Measurements from ENCODE around the gene GRID1. TPM values are rescaled to one million over a fixed set of nuclear protein-coding genes. Genes with fewer than 3 reads are reported as not detected.

GRID1 gene
- total RNA-seq, 1 experiment from 2014 or later: not detected

- ChIA-PET CTCF (no interaction called here), POLR2A (ENCODE audit: unreplicated experiment) (no interaction called here)
- intact Hi-C loops (cut with micrococcal nuclease): no loop called here
- Histone ChIP-seq H4K20me1 (ENCODE audit: low read length) (no peaks in the 10 kb centered on the region), H3K9me2 (replicated peaks; ENCODE audit: low read length) (no peaks in the 10 kb centered on the region), H3K4me3 (ENCODE audit: low read length) (no peak overlapping the region), H3K27me3 (ENCODE audit: low read length) (no peaks in the 10 kb centered on the region), H2AFZ (ENCODE audit: low read length) (no peak overlapping the region), H3K36me3 (ENCODE audit: low read depth, low read length) (no peaks in the 10 kb centered on the region), H3K79me2 (ENCODE audit: low read length) (no peaks in the 10 kb centered on the region), H3K4me1 (ENCODE audit: insufficient read depth, low read length) (no peaks in the 10 kb centered on the region), H3F3A (ENCODE audit: low read length, unreplicated experiment) (no peaks in the 10 kb centered on the region), H3K4me2 (ENCODE audit: low read length) (no peak overlapping the region), H3K9me3 (ENCODE audit: low read length) (no peaks in the 10 kb centered on the region), H3K27ac (ENCODE audit: low read length) (no peak overlapping the region), H3K9ac (ENCODE audit: low read length) (no peak overlapping the region)
- ATAC-seq (no peak), DNase-seq (no peak)
- no TSS peak for BruUV-seq (replicated peaks)
- TF ChIP-seq CTCF (conservative IDR thresholded peaks at IDR 0.05; ENCODE audit: low read depth, low read length) (no peak), EZH2phosphoT487 (IDR thresholded peaks at IDR 0.05; ENCODE audit: borderline replicate concordance, low read length) (no peak), EZH2 (IDR thresholded peaks at IDR 0.05; ENCODE audit: low read length, unreplicated experiment) (no peak)
Observed at GRCh38 chr10:85599081-85599480, 767.5 kb downstream of the GRID1 start.

GRCh38 chr10:85598646-85599045 is 767.9 kb downstream of the GRID1 start:
- no peaks in the 10 kb centered on the region for H3F3A ChIP-seq (ENCODE audit: low read length, unreplicated experiment)
- no peak for DNase-seq
- H3K4me2 ChIP-seq (ENCODE audit: low read length): no peak overlapping the region
- H3K79me2 ChIP-seq (ENCODE audit: low read length): no peaks in the 10 kb centered on the region
- H2AFZ ChIP-seq (ENCODE audit: low read length): no peak overlapping the region
- no peaks in the 10 kb centered on the region for H3K9me3 ChIP-seq (ENCODE audit: low read length)
- intact Hi-C loops (cut with micrococcal nuclease): no loop called here
- H3K27ac ChIP-seq (ENCODE audit: low read length): no peak overlapping the region
- no peak overlapping the region for H3K9ac ChIP-seq (ENCODE audit: low read length)
- ChIA-PET POLR2A (ENCODE audit: unreplicated experiment) (no interaction called here), CTCF (no interaction called here)
- H4K20me1 ChIP-seq (ENCODE audit: low read length): no peaks in the 10 kb centered on the region
- no peaks in the 10 kb centered on the region for H3K27me3 ChIP-seq (ENCODE audit: low read length)
- ATAC-seq: no peak
- H3K4me3 ChIP-seq (ENCODE audit: low read length): no peak overlapping the region
- TF ChIP-seq EZH2phosphoT487 (IDR thresholded peaks at IDR 0.05; ENCODE audit: borderline replicate concordance, low read length) (no peak), EZH2 (IDR thresholded peaks at IDR 0.05; ENCODE audit: low read length, unreplicated experiment) (no peak), CTCF (conservative IDR thresholded peaks at IDR 0.05; ENCODE audit: low read depth, low read length) (no peak)
- no peaks in the 10 kb centered on the region for H3K9me2 ChIP-seq (replicated peaks; ENCODE audit: low read length)
- BruUV-seq (replicated peaks): no TSS peak
- H3K36me3 ChIP-seq (ENCODE audit: low read depth, low read length): no peaks in the 10 kb centered on the region
- no peaks in the 10 kb centered on the region for H3K4me1 ChIP-seq (ENCODE audit: insufficient read depth, low read length)

GRCh38 chr10:85597006-85597405 is 769.6 kb downstream of the GRID1 start:
- no peak overlapping the region for H3K4me2 ChIP-seq (ENCODE audit: low read length)
- no peaks in the 10 kb centered on the region for H3K4me1 ChIP-seq (ENCODE audit: insufficient read depth, low read length)
- no peak overlapping the region for H3K9ac ChIP-seq (ENCODE audit: low read length)
- H3K27ac ChIP-seq (ENCODE audit: low read length): no peak overlapping the region
- H3K36me3 ChIP-seq (ENCODE audit: low read depth, low read length): no peaks in the 10 kb centered on the region
- no peaks in the 10 kb centered on the region for H3K9me2 ChIP-seq (replicated peaks; ENCODE audit: low read length)
- H3K79me2 ChIP-seq (ENCODE audit: low read length): no peaks in the 10 kb centered on the region
- no TSS peak for BruUV-seq (replicated peaks)
- H3K27me3 ChIP-seq (ENCODE audit: low read length): no peaks in the 10 kb centered on the region
- no peak for ATAC-seq
- intact Hi-C loops (cut with micrococcal nuclease): no loop called here
- no peaks in the 10 kb centered on the region for H3K9me3 ChIP-seq (ENCODE audit: low read length)
- no peaks in the 10 kb centered on the region for H3F3A ChIP-seq (ENCODE audit: low read length, unreplicated experiment)
- H2AFZ ChIP-seq (ENCODE audit: low read length): no peak overlapping the region
- no peaks in the 10 kb centered on the region for H4K20me1 ChIP-seq (ENCODE audit: low read length)
- H3K4me3 ChIP-seq (ENCODE audit: low read length): no peak overlapping the region
- TF ChIP-seq EZH2phosphoT487 (IDR thresholded peaks at IDR 0.05; ENCODE audit: borderline replicate concordance, low read length): no peak
- TF ChIP-seq EZH2 (IDR thresholded peaks at IDR 0.05; ENCODE audit: low read length, unreplicated experiment): no peak
- TF ChIP-seq CTCF (conservative IDR thresholded peaks at IDR 0.05; ENCODE audit: low read depth, low read length): no peak
- ChIA-PET POLR2A (ENCODE audit: unreplicated experiment) (no interaction called here), CTCF (no interaction called here)
- no peak for DNase-seq

All from PC-3 (cell line).